ENCODE results near the gene SLC25A20.
A peak's percentile ranks its signal among the peaks of the same experiment; 100 is the strongest.
"Not testable (repeated sequence)": the region's sequence is repeated elsewhere in the genome, so short reads cannot be mapped to it uniquely, and the experiment has no call there.

Gene SLC25A20

DNA sequence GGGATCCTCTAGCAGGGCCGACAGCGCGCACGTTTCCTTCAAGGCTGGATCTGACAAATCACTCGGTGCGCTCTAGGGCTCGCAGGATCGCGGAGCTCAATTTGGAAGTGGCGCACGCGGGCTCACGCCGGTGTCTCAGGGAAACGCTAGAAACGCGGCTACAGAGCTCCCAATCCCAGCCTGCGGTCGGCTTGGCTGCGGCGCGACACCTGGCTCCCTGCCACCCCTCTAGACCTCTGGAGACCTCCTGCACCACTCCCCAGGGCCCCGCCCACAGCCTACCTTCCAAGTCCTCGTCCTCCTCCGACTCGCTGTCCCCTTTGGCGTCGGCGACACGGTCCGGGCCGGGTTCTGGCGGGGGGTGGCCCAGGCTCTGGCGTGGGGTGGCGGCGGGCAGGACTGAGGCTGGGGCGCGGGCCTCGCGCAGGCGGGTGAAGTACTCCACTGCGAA, 51.6 kb downstream of the SLC25A20 start:
- H3K4me1 ChIP-seq: peaks cover 17 to 34% (median 25%) of the 10 kb centered on the region in 10 experiments; a peak in 19 of 20 replicates
- peaks cover 0 to 27% (median 21%) of the 10 kb centered on the region in 11 experiments; a peak in 15 of 22 replicates for H3K27me3 ChIP-seq
- no peaks in the 10 kb centered on the region for H3K9me3 ChIP-seq (replicated peaks in 1 of 11)
- peak overlapping the region; percentile 68 to 88 (median 81) for H3K4me3 ChIP-seq
- peaks cover 0 to 13% (median 4%) of the 10 kb centered on the region in 11 experiments; a peak in 8 of 22 replicates for H4K20me1 ChIP-seq
- peak overlapping the region; percentile 76 to 95 (median 91) for H3K4me2 ChIP-seq
- peak overlapping the region; percentile 76 to 90 (median 84) for H3K9ac ChIP-seq
- no peak for TF ChIP-seq Cebpa-rat (IDR thresholded peaks at IDR 0.05)
- H3K36me3 ChIP-seq: peaks cover 0 to 8% (median 0%) of the 10 kb centered on the region in 11 experiments; a peak in 1 of 22 replicates
- peak overlapping the region; percentile 57 to 82 (median 75) for H3K27ac ChIP-seq

DNA sequence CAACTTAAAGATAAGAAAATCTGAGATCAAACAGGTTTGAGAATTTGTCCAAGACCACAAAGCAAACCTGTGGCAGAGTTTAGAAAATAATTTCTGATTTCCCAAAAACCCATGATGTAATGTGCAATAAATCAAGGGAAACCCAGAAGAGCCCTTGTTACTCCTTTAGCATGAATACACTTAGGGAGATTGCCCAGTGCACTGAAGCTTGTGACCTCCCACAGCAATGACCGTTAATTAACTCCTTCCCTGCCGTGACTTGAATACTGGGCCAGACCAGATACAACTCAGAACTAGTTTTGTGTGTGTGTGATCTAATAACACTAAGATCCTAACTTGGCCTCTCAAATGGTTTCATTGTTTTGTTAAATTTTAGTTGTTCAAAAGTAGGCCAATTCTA, 53.5 kb downstream of the SLC25A20 start:
- peaks cover 0 to 27% (median 21%) of the 10 kb centered on the region in 11 experiments; a peak in 15 of 22 replicates for H3K27me3 ChIP-seq
- H3K4me2 ChIP-seq: peak overlapping the region in 9 of 11 experiments; percentile 19 to 95 (median 91); a peak in 7 of 22 replicates
- no peaks in the 10 kb centered on the region for H3K9me3 ChIP-seq (replicated peaks in 1 of 11)
- H4K20me1 ChIP-seq: peaks cover 0 to 13% (median 4%) of the 10 kb centered on the region in 11 experiments; a peak in 10 of 22 replicates
- no peak overlapping the region for H3K4me3 ChIP-seq
- peaks cover 14 to 25% (median 19%) of the 10 kb centered on the region in 10 experiments; a peak in 19 of 20 replicates for H3K4me1 ChIP-seq
- H3K9ac ChIP-seq: peak overlapping the region in 1 of 11 experiments; percentile 30; a peak in 1 of 22 replicates
- no peak overlapping the region for H3K27ac ChIP-seq
- TF ChIP-seq Cebpa-rat (IDR thresholded peaks at IDR 0.05): no peak
- peaks cover 0 to 8% (median 0%) of the 10 kb centered on the region in 11 experiments; a peak in 1 of 22 replicates for H3K36me3 ChIP-seq

- Histone ChIP-seq H3K4me2 (peak overlapping the region in 3 of 11 experiments; percentile 10 to 46 (median 15); a peak in 3 of 22 replicates), H3K36me3 (peaks cover 0 to 27% (median 0%) of the 10 kb centered on the region in 11 experiments; a peak in 4 of 22 replicates), H4K20me1 (peaks cover 0 to 33% (median 0%) of the 10 kb centered on the region in 11 experiments; a peak in 7 of 22 replicates), H3K9me3 (replicated peaks in 1 of 11) (peaks cover 0 to 22% (median 9%) of the 10 kb centered on the region in 11 experiments; a peak in 11 of 22 replicates), H3K4me3 (no peak overlapping the region), H3K4me1 (peaks cover 7 to 34% (median 10%) of the 10 kb centered on the region in 10 experiments; a peak in 15 of 20 replicates), H3K9ac (no peak overlapping the region), H3K27ac (no peak overlapping the region), H3K27me3 (no peaks in the 10 kb centered on the region)
- TF ChIP-seq Cebpa-rat (IDR thresholded peaks at IDR 0.05): no peak
Measured at GRCh38 chr3:48837163-48837562, 61.5 kb downstream of the SLC25A20 start.

DNA sequence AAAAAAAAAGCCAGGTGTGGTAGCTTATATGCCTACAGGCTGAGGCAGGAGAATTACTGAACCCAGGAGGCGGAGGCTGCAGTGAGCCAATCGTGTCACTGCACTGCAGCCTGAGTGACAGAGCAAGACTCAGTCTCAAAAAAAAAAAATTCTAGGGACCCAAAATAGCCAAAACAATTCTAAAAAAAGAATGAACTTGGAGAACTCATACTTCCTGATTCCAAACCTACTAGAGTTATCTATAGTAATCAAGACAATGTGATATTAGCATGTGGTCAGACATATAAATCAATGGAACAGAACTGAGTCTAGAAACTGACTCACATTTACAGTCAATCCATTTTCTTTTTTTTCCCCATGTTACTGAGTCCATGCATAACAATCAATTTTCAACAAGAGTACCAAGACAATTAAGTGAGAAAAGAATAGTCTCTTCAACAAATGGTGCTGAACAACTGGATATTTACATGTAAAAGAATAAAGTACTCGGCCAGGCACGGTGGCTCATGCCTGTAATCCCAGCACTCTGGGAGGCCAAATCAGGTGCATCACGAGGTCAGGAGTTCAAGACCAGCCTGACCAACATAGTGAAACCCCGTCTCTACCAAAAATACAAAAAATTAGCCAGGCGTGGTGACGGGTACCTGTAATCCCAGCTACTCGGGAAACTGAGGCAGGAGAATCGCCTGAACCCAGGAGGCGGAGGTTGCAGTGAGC, 62.9 kb downstream of the SLC25A20 start:
- Histone ChIP-seq H4K20me1 (peaks cover 0 to 42% (median 3%) of the 10 kb centered on the region in 11 experiments; a peak in 9 of 22 replicates), H3K4me3 (no peak overlapping the region), H3K27me3 (no peaks in the 10 kb centered on the region), H3K4me1 (peaks cover 7 to 37% (median 10%) of the 10 kb centered on the region in 10 experiments; a peak in 15 of 20 replicates), H3K27ac (no peak overlapping the region), H3K9me3 (replicated peaks in 1 of 11) (peaks cover 0 to 22% (median 9%) of the 10 kb centered on the region in 11 experiments; a peak in 11 of 22 replicates), H3K36me3 (peaks cover 0 to 27% (median 0%) of the 10 kb centered on the region in 11 experiments; a peak in 4 of 22 replicates), H3K9ac (no peak overlapping the region), H3K4me2 (peak overlapping the region in 7 of 11 experiments; percentile 0 to 44 (median 26); a peak in 10 of 22 replicates)
- no peak for TF ChIP-seq Cebpa-rat (IDR thresholded peaks at IDR 0.05)

DNA sequence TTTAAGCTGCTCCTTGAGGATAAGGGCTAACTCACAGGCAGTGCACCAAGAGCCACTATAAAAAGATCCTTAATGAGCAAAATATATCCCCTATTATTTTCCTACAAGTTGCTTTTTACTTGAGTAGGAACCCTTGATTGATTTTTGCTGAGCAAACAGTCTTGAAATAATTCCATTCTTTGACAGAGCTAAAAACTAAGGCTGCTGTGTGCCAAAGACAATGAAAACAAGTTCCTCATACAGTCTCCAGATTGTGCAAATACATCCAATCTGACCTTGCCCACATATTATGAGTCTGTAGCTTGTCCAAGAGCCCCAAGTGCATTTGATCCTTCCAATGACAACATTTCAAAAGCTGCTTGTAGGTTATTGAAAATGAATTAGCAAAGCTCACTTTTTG, 66.0 kb downstream of the SLC25A20 start:
- TF ChIP-seq Cebpa-rat (IDR thresholded peaks at IDR 0.05): no peak
- H3K36me3 ChIP-seq: peaks cover 0 to 21% (median 0%) of the 10 kb centered on the region in 11 experiments; a peak in 5 of 22 replicates
- peaks cover 0 to 43% (median 3%) of the 10 kb centered on the region in 11 experiments; a peak in 8 of 22 replicates for H4K20me1 ChIP-seq

GRCh38 chr3:48830715-48831114, 68.0 kb downstream of the SLC25A20 start:
- no peak for TF ChIP-seq Cebpa-rat (IDR thresholded peaks at IDR 0.05)

More for the DNA sequence above, 66.0 kb downstream of the SLC25A20 start:
- H3K9ac ChIP-seq: no peak overlapping the region
- H3K4me1 ChIP-seq: peaks cover 7 to 37% (median 10%) of the 10 kb centered on the region in 10 experiments; a peak in 15 of 20 replicates
- no peaks in the 10 kb centered on the region for H3K27me3 ChIP-seq
- H3K9me3 ChIP-seq (replicated peaks in 1 of 11): peaks cover 0 to 22% (median 9%) of the 10 kb centered on the region in 11 experiments; a peak in 11 of 22 replicates
- H3K27ac ChIP-seq: no peak overlapping the region
- H3K4me2 ChIP-seq: peak overlapping the region in 2 of 11 experiments; percentile 20 to 44; a peak in 4 of 22 replicates
- no peak overlapping the region for H3K4me3 ChIP-seq

DNA sequence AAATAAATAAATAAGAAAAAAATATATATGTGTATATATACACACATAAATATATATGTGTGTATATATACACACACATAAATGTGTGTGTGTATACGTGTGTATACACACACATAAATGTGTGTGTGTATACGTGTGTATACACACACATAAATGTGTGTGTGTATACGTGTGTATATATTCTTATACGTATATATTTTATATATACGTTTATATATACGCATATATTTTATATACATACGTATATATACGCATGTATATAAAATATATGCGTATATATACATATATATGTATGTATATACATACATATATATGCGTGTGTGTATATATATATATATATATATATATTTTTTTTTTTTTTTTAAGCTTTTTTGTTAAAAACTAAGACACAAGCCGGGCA, 69.2 kb downstream of the SLC25A20 start:
- H3K27me3 ChIP-seq; H3K4me2 ChIP-seq; H3K9me3 ChIP-seq (replicated peaks in 1 of 11); H3K9ac ChIP-seq; H3K4me3 ChIP-seq; H3K27ac ChIP-seq: not testable (repeated sequence)
- Histone ChIP-seq H3K36me3 (peaks cover 0 to 12% (median 0%) of the 10 kb centered on the region in 11 experiments; a peak in 5 of 22 replicates), H4K20me1 (peaks cover 0 to 37% (median 3%) of the 10 kb centered on the region in 11 experiments; a peak in 7 of 22 replicates), H3K4me1 (peaks cover 11 to 26% (median 13%) of the 10 kb centered on the region in 10 experiments)

More at GRCh38 chr3:48830715-48831114, 68.0 kb downstream of the SLC25A20 start:
- peaks cover 0 to 32% (median 3%) of the 10 kb centered on the region in 11 experiments; a peak in 7 of 22 replicates for H4K20me1 ChIP-seq
- no peak overlapping the region for H3K27ac ChIP-seq
- no peak overlapping the region for H3K4me3 ChIP-seq
- H3K36me3 ChIP-seq: peaks cover 0 to 16% (median 0%) of the 10 kb centered on the region in 11 experiments; a peak in 5 of 22 replicates
- H3K4me2 ChIP-seq: no peak overlapping the region
- H3K27me3 ChIP-seq: no peaks in the 10 kb centered on the region
- peaks cover 15 to 35% (median 20%) of the 10 kb centered on the region in 10 experiments for H3K4me1 ChIP-seq
- H3K9ac ChIP-seq: no peak overlapping the region
- H3K9me3 ChIP-seq (replicated peaks in 1 of 11): peaks cover 0 to 17% (median 9%) of the 10 kb centered on the region in 11 experiments; a peak in 11 of 22 replicates

- H4K20me1 ChIP-seq: peaks cover 0 to 34% (median 3%) of the 10 kb centered on the region in 11 experiments; a peak in 7 of 22 replicates
- not testable (repeated sequence) for H3K4me2 ChIP-seq; H3K9me3 ChIP-seq (replicated peaks in 1 of 11); H3K27ac ChIP-seq; H3K4me3 ChIP-seq; H3K27me3 ChIP-seq; H3K36me3 ChIP-seq; H3K9ac ChIP-seq
- peaks cover 11 to 22% (median 13%) of the 10 kb centered on the region in 10 experiments for H3K4me1 ChIP-seq
Measured at GRCh38 chr3:48827874-48828273, 70.8 kb downstream of the SLC25A20 start.

Measured in BLaER1 treated with 17β-estradiol and CSF1 and Interleukin-3, amounts not matched to agents 10 nM and 100 nM (cell line).